HG03064 (cell line): ENCODE data around the gene GPBP1.
"Not testable (repeated sequence)": the region's sequence is repeated elsewhere in the genome, so short reads cannot be mapped to it uniquely, and the experiment has no call there.

Source experiments
- ATAC-seq: cut with Tn5 transposase; IDR thresholded peaks from one replicate; pipeline ENCODE4 v1.9.1; 2021; ENCODE audit warnings: low read depth; ENCODE audit not compliant: unreplicated experiment

Gene GPBP1, protein sequence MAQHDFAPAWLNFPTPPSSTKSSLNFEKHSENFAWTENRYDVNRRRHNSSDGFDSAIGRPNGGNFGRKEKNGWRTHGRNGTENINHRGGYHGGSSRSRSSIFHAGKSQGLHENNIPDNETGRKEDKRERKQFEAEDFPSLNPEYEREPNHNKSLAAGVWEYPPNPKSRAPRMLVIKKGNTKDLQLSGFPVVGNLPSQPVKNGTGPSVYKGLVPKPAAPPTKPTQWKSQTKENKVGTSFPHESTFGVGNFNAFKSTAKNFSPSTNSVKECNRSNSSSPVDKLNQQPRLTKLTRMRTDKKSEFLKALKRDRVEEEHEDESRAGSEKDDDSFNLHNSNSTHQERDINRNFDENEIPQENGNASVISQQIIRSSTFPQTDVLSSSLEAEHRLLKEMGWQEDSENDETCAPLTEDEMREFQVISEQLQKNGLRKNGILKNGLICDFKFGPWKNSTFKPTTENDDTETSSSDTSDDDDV

GRCh38 chr5:57173319-57174127 is at the start of gene GPBP1:
GPBP1 (plus strand) TSS chr5:57174059; CDS start chr5:57214131, 40,072 bp downstream.
- peak; percentile 60 for ATAC-seq

- no peak for ATAC-seq
These were observed 45.5 kb upstream of the GPBP1 start for GRCh38 chr5:57128325-57128724.

DNA sequence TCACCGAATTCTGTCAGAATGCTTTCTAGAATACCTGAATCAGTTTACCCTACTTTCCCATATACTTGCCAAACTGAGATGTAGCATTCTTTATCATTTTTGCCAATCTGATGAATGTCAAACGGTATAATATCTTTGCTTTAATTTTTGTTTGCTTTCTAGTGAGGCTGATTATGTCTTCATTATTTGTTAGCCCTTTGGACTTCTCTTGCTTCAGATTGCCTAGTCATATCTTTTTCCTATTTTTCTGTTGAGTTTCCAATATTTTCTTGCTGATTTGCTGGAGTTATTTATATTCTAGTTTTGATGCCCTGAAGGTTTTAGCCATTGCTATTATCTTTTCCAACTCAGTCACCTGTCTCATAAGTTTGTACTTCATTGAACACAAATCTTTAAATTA is 40.3 kb upstream of the GPBP1 start:
- ATAC-seq, result no peak

DNA sequence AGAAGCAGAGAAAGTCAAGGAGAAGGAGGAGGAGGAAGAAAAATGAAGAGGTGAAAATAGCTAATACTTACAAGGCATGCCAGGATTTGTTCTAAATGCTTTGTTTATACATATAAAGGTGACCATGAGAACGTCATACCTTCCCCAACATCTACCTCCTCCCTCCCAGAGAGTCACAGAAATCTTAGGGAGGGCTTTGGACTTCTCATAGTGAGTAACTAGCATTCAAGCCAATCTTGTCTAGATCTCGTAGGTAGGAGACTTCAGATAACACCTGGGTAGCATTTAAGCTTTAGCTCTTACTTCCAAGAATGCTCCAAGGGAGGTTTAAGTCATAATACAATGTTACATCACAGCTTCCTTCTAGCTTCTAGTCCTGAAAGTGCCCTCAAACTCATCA is 36.5 kb upstream of the GPBP1 start:
- no peak for ATAC-seq

DNA sequence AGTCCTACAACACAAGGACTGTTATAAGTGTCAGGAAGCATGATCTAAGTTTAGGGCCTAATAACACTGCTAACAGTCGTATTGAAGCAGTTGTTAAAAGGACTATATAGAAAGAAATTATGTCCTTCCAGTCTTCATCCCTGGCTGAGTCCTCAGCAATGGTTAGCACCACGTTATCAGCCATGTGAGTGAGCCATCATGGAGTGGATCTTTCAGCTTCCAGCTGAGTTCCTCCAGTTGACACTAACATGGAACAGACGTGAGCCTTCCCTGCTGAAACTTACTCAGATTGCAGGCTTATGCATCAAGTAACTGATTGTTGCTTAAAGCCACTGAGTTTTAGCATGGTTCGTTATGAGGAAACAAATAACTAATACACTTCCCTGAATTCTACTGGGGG is 21.5 kb upstream of the GPBP1 start:
- ATAC-seq, result no peak

DNA sequence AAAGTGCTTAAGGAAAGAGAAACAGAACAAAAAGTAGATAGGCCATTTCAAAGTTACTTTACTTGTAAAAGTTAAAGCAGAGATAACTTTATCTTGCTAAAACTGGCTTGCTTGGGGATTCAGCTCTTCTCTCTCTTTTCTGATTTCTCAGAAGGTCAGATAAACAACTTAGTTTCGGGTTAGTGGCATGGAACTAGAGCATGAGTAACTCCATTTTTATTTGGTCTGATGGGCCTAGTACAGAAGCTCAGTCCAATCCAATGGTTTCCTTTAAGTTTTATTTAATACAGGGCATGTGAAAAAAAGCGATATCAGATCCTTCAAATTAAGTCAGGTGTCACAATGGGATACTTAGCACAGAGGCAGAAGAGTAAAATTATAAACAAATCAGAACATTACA is 18.8 kb upstream of the GPBP1 start:
- no peak for ATAC-seq

DNA sequence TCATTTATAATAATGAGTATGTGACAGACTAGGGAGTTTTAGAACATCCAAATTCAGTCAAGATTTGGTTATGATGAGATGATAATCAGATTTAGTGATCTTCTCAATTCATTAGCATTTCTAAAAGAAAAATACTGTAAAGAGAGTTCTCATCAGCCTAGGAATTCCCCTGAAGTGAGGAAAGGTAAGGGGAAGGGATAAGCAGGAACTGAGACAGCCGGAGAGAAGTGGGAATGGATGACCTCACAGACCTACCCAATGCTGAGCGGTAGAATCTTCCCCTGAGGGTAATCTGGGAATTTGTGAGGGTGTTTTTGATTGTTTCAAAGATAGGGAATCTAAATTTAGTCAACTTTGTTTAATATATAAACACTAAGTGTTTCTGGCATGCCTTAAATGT is 16.7 kb upstream of the GPBP1 start:
- ATAC-seq, result no peak

DNA sequence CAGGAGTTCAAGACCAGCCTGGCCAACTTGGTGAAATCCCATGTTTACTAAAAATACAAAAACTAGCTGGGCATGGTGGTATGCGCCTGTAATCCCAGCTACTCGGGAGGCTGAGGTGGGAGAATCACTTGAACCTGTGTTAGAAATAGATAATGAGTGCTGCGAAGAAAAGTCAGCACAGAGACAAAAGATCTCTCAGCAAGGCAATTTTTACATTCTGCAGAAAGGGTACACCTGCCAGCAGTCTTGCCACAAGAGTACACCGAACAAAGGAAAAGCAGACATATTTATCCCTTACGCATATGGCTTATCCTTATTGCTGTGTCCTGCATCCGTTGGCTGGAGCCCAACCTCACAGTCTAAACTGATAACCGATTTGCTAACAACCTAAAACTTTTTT is 16.2 kb upstream of the GPBP1 start:
- no peak for ATAC-seq

GRCh38 chr5:57163553-57164006 is 10.3 kb upstream of the GPBP1 start:
- ATAC-seq, result no peak

DNA sequence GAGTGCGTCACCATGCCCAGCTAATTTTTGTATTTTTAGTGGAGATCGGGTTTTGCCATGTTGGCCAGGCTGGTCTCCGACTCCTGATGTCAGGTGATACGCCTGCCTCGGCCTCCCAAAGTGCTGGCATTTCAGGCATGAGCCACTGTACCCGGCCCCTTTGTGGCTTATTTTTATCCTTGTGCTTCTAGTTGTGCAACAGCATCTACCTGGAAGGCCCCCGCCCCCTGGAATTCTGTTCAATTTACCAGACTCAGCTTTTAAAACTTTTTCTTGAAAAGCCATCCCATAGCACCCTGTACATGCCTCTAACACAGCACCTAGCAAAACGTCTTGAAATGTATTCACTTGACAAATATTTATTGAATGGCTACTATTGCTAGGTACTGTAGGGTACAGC is 9.7 kb upstream of the GPBP1 start:
- ATAC-seq, result no peak

DNA sequence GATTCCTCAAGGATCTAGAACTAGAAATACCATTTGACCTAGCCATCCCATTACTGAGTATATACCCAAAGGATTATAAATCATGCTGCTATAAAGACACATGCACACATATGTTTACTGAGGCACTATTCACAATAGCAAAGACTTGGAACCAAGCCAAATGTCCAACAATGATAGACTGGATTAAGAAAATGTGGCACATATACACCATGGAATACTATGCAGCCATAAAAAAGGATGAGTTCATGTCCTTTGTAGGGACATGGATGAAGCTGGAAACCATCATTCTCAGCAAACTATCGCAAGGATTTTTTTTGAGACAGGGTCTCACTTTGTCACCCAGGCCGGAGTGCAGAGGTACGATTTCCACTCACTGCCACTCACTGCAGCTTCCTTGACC is 8.7 kb upstream of the GPBP1 start:
- ATAC-seq, result not testable (repeated sequence)

DNA sequence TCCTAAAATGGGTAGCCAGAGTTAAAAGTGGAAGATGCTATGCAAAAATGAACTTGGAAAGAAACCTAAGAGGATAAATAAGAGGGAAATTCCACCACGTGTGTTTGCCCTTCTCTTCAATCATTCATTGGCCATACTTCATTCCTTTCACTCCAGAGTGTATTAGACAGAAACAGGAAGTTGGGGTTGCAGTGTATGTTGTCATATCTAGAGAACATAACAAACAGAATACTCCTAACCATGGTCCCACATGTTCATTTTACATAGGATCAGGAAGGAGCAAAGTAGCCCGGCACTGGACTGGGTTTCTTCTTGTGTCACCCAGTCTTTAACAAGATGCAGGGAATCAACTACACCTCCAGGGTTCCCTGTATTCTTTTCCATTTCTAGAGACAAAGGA is 7.6 kb upstream of the GPBP1 start:
- ATAC-seq, result no peak

DNA sequence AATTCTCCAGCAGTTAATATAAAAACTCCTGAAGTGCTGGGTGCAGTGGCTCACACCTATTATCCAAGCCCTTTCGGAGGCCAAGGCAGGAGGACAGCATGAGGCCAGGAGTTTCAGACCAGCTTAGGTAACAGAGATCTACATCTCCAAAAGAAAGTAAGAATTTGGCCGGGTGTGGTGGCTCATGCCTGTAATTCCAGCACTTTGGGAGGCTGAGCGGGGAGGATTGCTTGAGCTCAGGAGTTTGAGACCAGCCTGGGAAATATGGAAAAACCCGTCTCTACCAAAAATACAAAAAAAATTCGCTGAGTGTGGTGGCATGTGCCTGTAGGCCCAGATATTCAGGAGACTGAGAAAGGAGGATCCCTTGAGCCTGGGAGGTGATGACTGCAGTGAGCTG is 6.7 kb upstream of the GPBP1 start:
- ATAC-seq, result no peak

GRCh38 chr5:57170116-57170515 is 3.7 kb upstream of the GPBP1 start:
- ATAC-seq, result not testable (repeated sequence)

DNA sequence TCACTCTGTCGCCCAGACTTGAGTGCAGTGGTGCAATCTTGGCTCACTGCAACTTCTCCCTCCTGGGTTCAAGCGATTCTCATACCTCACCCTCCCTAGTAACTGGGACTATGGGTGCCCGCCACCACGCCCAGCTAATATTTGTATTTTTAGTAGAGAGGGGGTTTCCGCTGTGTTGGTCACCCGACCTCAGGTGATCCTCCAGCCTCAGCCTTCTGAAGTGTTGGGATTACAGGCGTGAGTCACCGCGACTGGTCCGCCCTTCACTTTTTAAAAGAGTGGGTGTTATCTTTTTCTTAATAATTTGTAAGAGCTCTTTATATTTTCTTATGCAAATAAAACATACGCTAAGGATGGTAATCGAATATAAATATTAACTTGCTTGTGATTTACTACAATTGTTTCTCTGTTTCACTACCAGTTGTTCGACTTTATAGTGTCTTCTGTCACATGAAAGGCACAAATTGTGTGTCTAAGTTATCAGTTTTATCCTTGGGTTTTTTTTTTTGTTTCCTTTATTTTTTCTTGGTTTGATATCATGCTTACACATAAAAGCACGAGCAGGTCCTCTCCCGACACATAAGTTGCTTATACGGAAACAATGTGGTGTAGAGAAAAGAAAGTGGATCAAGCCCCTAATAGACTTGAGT is 1.9 kb upstream of the GPBP1 start:
- no peak for ATAC-seq

DNA sequence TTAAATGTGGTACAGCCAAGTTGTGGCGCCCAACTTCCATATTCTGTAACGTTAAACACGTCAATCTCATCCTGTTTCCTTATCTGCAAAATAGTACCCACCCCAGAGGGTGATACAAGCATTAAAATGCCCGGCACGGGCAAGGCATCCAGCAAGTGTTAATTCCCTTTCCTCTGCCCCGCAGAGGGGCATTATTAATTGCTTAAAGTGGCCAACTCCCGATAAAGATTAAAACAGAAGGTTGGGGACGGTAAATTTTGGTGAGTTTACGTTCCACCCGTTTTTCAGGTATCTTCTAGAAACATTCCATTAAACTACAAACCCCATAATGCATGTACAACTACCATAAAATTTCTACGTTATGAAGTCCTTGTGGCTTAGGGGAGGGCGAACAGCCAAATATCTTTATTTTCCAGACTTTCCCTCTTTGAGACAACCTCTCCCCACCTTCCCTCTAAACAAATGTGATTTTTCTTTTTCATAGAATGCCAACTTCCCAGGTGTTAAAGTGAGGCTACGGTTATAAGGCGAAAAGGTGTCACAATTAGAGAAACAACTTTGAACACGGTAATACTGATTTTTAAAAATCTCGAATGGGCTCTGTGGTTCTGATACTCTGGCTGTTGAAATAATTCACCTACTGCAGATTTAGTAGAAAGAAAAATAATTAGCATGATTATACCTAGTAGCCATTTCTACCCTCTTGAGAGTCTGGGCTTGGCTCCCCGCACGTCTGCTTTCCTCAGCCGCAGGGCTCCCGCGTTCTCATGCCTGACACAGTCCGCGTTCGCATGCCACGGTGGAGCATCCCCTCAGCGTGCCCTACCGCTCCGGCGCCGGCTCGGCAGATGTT is 1.2 kb upstream of the GPBP1 start:
- ATAC-seq, result no peak

GRCh38 chr5:57174128-57174889 is 450 bp downstream of the GPBP1 start:
- ATAC-seq, result no peak

GRCh38 chr5:57174890-57175510 is 1.1 kb downstream of the GPBP1 start:
- ATAC-seq, result no peak
